Measurements from ENCODE around the gene ADCK2. TPM values are rescaled to one million over a fixed set of nuclear protein-coding genes. Genes with fewer than 3 reads are reported as not detected.

The ADCK2 gene, protein sequence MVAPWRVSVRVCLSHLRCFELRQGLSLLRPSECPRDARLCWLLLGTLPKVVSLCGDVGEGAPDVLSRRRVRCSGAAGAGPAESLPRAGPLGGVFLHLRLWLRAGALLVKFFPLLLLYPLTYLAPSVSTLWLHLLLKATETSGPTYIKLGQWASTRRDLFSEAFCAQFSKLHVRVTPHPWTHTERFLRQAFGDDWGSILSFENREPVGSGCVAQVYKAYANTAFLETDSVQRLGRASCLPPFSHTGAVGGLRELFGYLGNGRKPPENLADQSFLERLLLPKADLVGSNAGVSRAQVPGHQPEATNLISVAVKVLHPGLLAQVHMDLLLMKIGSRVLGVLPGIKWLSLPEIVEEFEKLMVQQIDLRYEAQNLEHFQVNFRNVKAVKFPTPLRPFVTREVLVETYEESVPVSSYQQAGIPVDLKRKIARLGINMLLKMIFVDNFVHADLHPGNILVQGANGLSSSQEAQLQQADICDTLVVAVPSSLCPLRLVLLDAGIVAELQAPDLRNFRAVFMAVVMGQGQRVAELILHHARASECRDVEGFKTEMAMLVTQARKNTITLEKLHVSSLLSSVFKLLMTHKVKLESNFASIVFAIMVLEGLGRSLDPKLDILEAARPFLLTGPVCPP
- 10.5 and 14.0 TPM in 2 replicates for total RNA-seq

GRCh38 chr7:140672382-140673062 is at the start of gene ADCK2:
ADCK2 (plus strand) TSS chr7:140672945; CDS start chr7:140673331, 386 bp downstream.

GRCh38 chr7:140640727-140641523 is 31.8 kb upstream of the ADCK2 start, which contains the start of gene DENND2A:
DENND2A (minus strand) TSS chr7:140640813; CDS start chr7:140602397, 38,416 bp downstream.

DNA sequence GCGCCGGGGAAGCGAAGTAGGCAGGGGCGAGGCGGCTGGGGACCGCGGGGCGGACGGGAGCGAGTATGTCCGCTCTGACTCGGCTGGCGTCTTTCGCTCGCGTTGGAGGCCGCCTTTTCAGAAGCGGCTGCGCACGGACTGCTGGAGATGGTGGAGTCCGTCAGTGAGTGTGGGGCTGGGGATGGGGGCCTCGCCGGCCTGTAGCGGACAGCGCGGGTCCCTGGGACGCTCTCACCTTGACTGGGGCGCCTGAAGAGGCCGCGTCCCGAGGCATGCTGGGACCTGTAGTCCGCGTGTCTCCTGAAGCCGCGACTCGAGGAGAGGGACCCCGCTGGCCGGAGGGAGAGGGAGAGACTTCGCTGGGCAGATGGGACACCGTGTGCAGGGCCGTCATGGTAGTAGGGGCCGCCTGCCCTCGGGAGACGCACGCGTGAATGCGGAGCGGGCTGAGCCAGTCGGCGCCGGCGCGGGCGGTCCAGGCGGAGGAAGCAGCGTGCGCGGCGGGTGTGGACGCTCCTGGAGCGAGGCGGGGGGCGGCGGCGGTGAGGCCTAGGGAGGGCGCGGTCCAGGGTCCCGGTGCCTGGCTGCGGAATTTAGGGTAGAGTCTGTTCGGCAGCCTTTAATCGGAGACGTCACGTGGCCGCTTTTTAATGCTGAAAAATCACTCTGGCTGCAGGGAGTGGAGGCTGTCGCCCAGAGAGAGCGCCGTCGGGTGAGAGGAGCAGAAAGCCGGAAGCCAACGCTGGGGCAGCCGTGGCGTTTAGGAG is 24.1 kb downstream of the ADCK2 start, which contains the start of gene NDUFB2:
Gene NDUFB2, plus strand, starts transcription at position 29 of the 767 bp plus-strand sequence. Its CDS starts 37 bp downstream, at position 66.

Other genes starting within 250 kb of the ADCK2 start
- 42.8 and 58.3 TPM in 2 replicates for gene MKRN1, start 193.4 kb upstream of the ADCK2 start, total RNA-seq
- gene DENND2A, start 32.1 kb upstream of the ADCK2 start, total RNA-seq, result 3.2 and 3.7 TPM in 2 replicates
- 354 and 371 TPM in 2 replicates for gene NDUFB2, start 23.8 kb downstream of the ADCK2 start, total RNA-seq